Measurements from ENCODE around the gene ATG7.

GRCh38 chr3:11570789-11571495 is 298.7 kb downstream of the ATG7 start:
- TF ChIP-seq CTCF (IDR thresholded peaks at IDR 0.05) = no peak
- TF ChIP-seq POLR2A (IDR thresholded peaks at IDR 0.05; ENCODE audit: low read depth) = no peak
